ENCODE measurements around the gene TMEM179B. TPM values are rescaled to one million over a fixed set of nuclear protein-coding genes. Genes with fewer than 3 reads are reported as not detected.

The TMEM179B gene
- total and polyA plus RNA-seq, 9 of the 15 experiments (the other 6 are each of a cell fraction or from before 2014, with no cell fraction given), result 27.7 to 105 (median 37.0) TPM

Small RNAs within 50 kb of the gene (microRNA-seq; reads per million reads assigned to microRNA genes)
- gene MIR6514 (ENCODE audit: borderline microRNAs expressed) (0.36 reads per million), gene MIR6748 (ENCODE audit: borderline microRNAs expressed) (not detected)

Small RNAs within 50 kb of the gene (small RNA-seq; reads per million reads assigned to genes)
- 0.18 reads per million for gene MIR6514
- not detected for gene RNU6-118P

Other genes with a start within 250 kb of the TMEM179B start
Only the 7 nearest of the 31 such genes appear.
- 4.1 and 8.0 TPM in 2 replicates for gene ZBTB3, start 33.2 kb upstream of the TMEM179B start, total RNA-seq (2014; rRNA removed)
- gene ZBTB3, start 33.2 kb upstream of the TMEM179B start, total RNA-seq (2014; rRNA removed; fragmentation: Illumina TruSeq; extraction: Trizol), result 6.5 and 7.2 TPM in 2 replicates
- gene ZBTB3, start 33.2 kb upstream of the TMEM179B start, total RNA-seq (2015; rRNA removed; fragmentation: Illumina TruSeq; extraction: Trizol), result 7.1 and 7.3 TPM in 2 replicates
- 8.9 and 10.0 TPM in 2 replicates for gene ZBTB3, start 33.2 kb upstream of the TMEM179B start, total RNA-seq (2021)
- gene ZBTB3, start 33.2 kb upstream of the TMEM179B start, polyA plus RNA-seq (2011; rRNA removed), result 8.0 and 8.5 TPM in 2 replicates
- 2.5 and 2.7 TPM in 2 replicates for gene ZBTB3, start 33.2 kb upstream of the TMEM179B start, polyA plus RNA-seq (2014; fragmentation: Illumina TruSeq; extraction: Trizol)
- 1 to 10 TPM; 1.9 to 3.0 TPM for gene ZBTB3, start 33.2 kb upstream of the TMEM179B start, polyA plus RNA-seq (2014; fragmentation: Nextera tagmentation; extraction: Ambion mirVana)
- gene ZBTB3, start 33.2 kb upstream of the TMEM179B start, polyA plus RNA-seq (2014; rRNA removed), result 4.6 and 4.9 TPM in 2 replicates
- gene POLR2G, start 25.8 kb upstream of the TMEM179B start, total RNA-seq (2014; rRNA removed), result 151 and 169 TPM in 2 replicates
- 197 and 202 TPM in 2 replicates for gene POLR2G, start 25.8 kb upstream of the TMEM179B start, total RNA-seq (2014; rRNA removed; fragmentation: Illumina TruSeq; extraction: Trizol)
- 163 and 164 TPM in 2 replicates for gene POLR2G, start 25.8 kb upstream of the TMEM179B start, total RNA-seq (2015; rRNA removed; fragmentation: Illumina TruSeq; extraction: Trizol)
- gene POLR2G, start 25.8 kb upstream of the TMEM179B start, total RNA-seq (2021), result 149 and 150 TPM in 2 replicates
- 273 and 305 TPM in 2 replicates for gene POLR2G, start 25.8 kb upstream of the TMEM179B start, polyA plus RNA-seq (2011; rRNA removed)
- 221 and 236 TPM in 2 replicates for gene POLR2G, start 25.8 kb upstream of the TMEM179B start, polyA plus RNA-seq (2014; fragmentation: Illumina TruSeq; extraction: Trizol)
- 100 to 1,000 TPM; 509 to 616 TPM for gene POLR2G, start 25.8 kb upstream of the TMEM179B start, polyA plus RNA-seq (2014; fragmentation: Nextera tagmentation; extraction: Ambion mirVana)
- 219 and 232 TPM in 2 replicates for gene POLR2G, start 25.8 kb upstream of the TMEM179B start, polyA plus RNA-seq (2014; rRNA removed)
- gene TAF6L, start 16.0 kb upstream of the TMEM179B start, total RNA-seq (2014; rRNA removed), result 29.0 and 31.4 TPM in 2 replicates
- gene TAF6L, start 16.0 kb upstream of the TMEM179B start, total RNA-seq (2014; rRNA removed; fragmentation: Illumina TruSeq; extraction: Trizol), result 8.1 and 12.6 TPM in 2 replicates
- 20.8 and 24.1 TPM in 2 replicates for gene TAF6L, start 16.0 kb upstream of the TMEM179B start, total RNA-seq (2015; rRNA removed; fragmentation: Illumina TruSeq; extraction: Trizol)
- gene TAF6L, start 16.0 kb upstream of the TMEM179B start, total RNA-seq (2021), result 27.2 and 28.5 TPM in 2 replicates
- gene TAF6L, start 16.0 kb upstream of the TMEM179B start, polyA plus RNA-seq (2011; rRNA removed), result 21.6 and 28.5 TPM in 2 replicates
- gene TAF6L, start 16.0 kb upstream of the TMEM179B start, polyA plus RNA-seq (2014; fragmentation: Illumina TruSeq; extraction: Trizol), result 15.4 and 23.0 TPM in 2 replicates
- under 1 TPM; 0.04 to 0.25 TPM for gene TAF6L, start 16.0 kb upstream of the TMEM179B start, polyA plus RNA-seq (2014; fragmentation: Nextera tagmentation; extraction: Ambion mirVana)
- 45.5 and 48.0 TPM in 2 replicates for gene TAF6L, start 16.0 kb upstream of the TMEM179B start, polyA plus RNA-seq (2014; rRNA removed)
- gene TMEM223, start 4.6 kb downstream of the TMEM179B start, total RNA-seq (2014; rRNA removed), result 27.4 and 34.5 TPM in 2 replicates
- 14.3 and 14.7 TPM in 2 replicates for gene TMEM223, start 4.6 kb downstream of the TMEM179B start, total RNA-seq (2014; rRNA removed; fragmentation: Illumina TruSeq; extraction: Trizol)
- gene TMEM223, start 4.6 kb downstream of the TMEM179B start, total RNA-seq (2015; rRNA removed; fragmentation: Illumina TruSeq; extraction: Trizol), result 22.4 and 22.5 TPM in 2 replicates
- 19.6 and 21.2 TPM in 2 replicates for gene TMEM223, start 4.6 kb downstream of the TMEM179B start, total RNA-seq (2021)
- 19.0 and 20.1 TPM in 2 replicates for gene TMEM223, start 4.6 kb downstream of the TMEM179B start, polyA plus RNA-seq (2011; rRNA removed)
- 14.6 and 16.0 TPM in 2 replicates for gene TMEM223, start 4.6 kb downstream of the TMEM179B start, polyA plus RNA-seq (2014; fragmentation: Illumina TruSeq; extraction: Trizol)
- 10 to 100 TPM in 1 of 2 experiments, 1 to 10 TPM in 1; 5.9 to 15.2 TPM for gene TMEM223, start 4.6 kb downstream of the TMEM179B start, polyA plus RNA-seq (2014; fragmentation: Nextera tagmentation; extraction: Ambion mirVana)
- gene TMEM223, start 4.6 kb downstream of the TMEM179B start, polyA plus RNA-seq (2014; rRNA removed), result 30.7 and 37.2 TPM in 2 replicates
- 24.4 and 36.9 TPM in 2 replicates for gene NXF1, start 18.0 kb downstream of the TMEM179B start, total RNA-seq (2014; rRNA removed)
- 24.0 and 28.5 TPM in 2 replicates for gene NXF1, start 18.0 kb downstream of the TMEM179B start, total RNA-seq (2014; rRNA removed; fragmentation: Illumina TruSeq; extraction: Trizol)
- gene NXF1, start 18.0 kb downstream of the TMEM179B start, total RNA-seq (2015; rRNA removed; fragmentation: Illumina TruSeq; extraction: Trizol), result 35.3 and 35.8 TPM in 2 replicates
- 60.2 and 64.7 TPM in 2 replicates for gene NXF1, start 18.0 kb downstream of the TMEM179B start, total RNA-seq (2021)
- gene NXF1, start 18.0 kb downstream of the TMEM179B start, polyA plus RNA-seq (2011; rRNA removed), result 18.1 and 26.3 TPM in 2 replicates
- 86.9 and 98.3 TPM in 2 replicates for gene NXF1, start 18.0 kb downstream of the TMEM179B start, polyA plus RNA-seq (2014; fragmentation: Illumina TruSeq; extraction: Trizol)
- gene NXF1, start 18.0 kb downstream of the TMEM179B start, polyA plus RNA-seq (2014; fragmentation: Nextera tagmentation; extraction: Ambion mirVana), result 10 to 100 TPM; 26.8 to 68.8 TPM
- 34.4 and 41.1 TPM in 2 replicates for gene NXF1, start 18.0 kb downstream of the TMEM179B start, polyA plus RNA-seq (2014; rRNA removed)
- gene STX5, start 44.6 kb downstream of the TMEM179B start, total RNA-seq (2014; rRNA removed), result 24.3 and 28.3 TPM in 2 replicates
- gene STX5, start 44.6 kb downstream of the TMEM179B start, total RNA-seq (2014; rRNA removed; fragmentation: Illumina TruSeq; extraction: Trizol), result 17.2 and 17.4 TPM in 2 replicates
- gene STX5, start 44.6 kb downstream of the TMEM179B start, total RNA-seq (2015; rRNA removed; fragmentation: Illumina TruSeq; extraction: Trizol), result 19.4 TPM in 2 replicates
- 24.8 and 26.9 TPM in 2 replicates for gene STX5, start 44.6 kb downstream of the TMEM179B start, total RNA-seq (2021)
- 28.6 and 34.5 TPM in 2 replicates for gene STX5, start 44.6 kb downstream of the TMEM179B start, polyA plus RNA-seq (2011; rRNA removed)
- 27.8 TPM in 2 replicates for gene STX5, start 44.6 kb downstream of the TMEM179B start, polyA plus RNA-seq (2014; fragmentation: Illumina TruSeq; extraction: Trizol)
- gene STX5, start 44.6 kb downstream of the TMEM179B start, polyA plus RNA-seq (2014; fragmentation: Nextera tagmentation; extraction: Ambion mirVana), result 1 to 10 TPM; 2.8 to 3.6 TPM
- gene STX5, start 44.6 kb downstream of the TMEM179B start, polyA plus RNA-seq (2014; rRNA removed), result 23.7 and 27.7 TPM in 2 replicates
- gene TEX54, start 45.4 kb downstream of the TMEM179B start, total RNA-seq (2014; rRNA removed), result not detected in 2 replicates
- gene TEX54, start 45.4 kb downstream of the TMEM179B start, total RNA-seq (2014; rRNA removed; fragmentation: Illumina TruSeq; extraction: Trizol), result not detected in 2 replicates
- gene TEX54, start 45.4 kb downstream of the TMEM179B start, total RNA-seq (2015; rRNA removed; fragmentation: Illumina TruSeq; extraction: Trizol), result not detected in 2 replicates
- gene TEX54, start 45.4 kb downstream of the TMEM179B start, total RNA-seq (2021), result not detected in 2 replicates
- gene TEX54, start 45.4 kb downstream of the TMEM179B start, polyA plus RNA-seq (2011; rRNA removed), result not detected in 2 replicates
- not detected in 2 replicates for gene TEX54, start 45.4 kb downstream of the TMEM179B start, polyA plus RNA-seq (2014; fragmentation: Illumina TruSeq; extraction: Trizol)
- not detected for gene TEX54, start 45.4 kb downstream of the TMEM179B start, polyA plus RNA-seq (2014; fragmentation: Nextera tagmentation; extraction: Ambion mirVana)
- not detected in 2 replicates for gene TEX54, start 45.4 kb downstream of the TMEM179B start, polyA plus RNA-seq (2014; rRNA removed)